Activated B cell treated with CpG ODN at 0.5 μM for 24 hours (primary cell): ENCODE results near the gene PRMT2. TPM values are rescaled to one million over a fixed set of nuclear protein-coding genes. Genes with fewer than 3 reads are reported as not detected.

Source experiments
- ATAC-seq: fragments of 200-7000 bp; cut with Tn5 transposase; one replicate; pipeline ENCODE4 v1.10.0; 2021; ENCODE audit warnings: low read depth, mild to moderate bottlenecking, moderate library complexity
- CTCF ChIA-PET: fragments of 350-600 bp; sonication (Branson Sonifier 250); formaldehyde crosslinking; loops from one replicate; lab custom pipeline; 2021; ENCODE audit warnings: antibody characterized with exemption; lab: Charles Lee
- POLR2A ChIA-PET: fragments of 350-600 bp; sonication (Branson Sonifier 250); formaldehyde crosslinking; loops from one replicate; lab custom pipeline; 2021; ENCODE audit warnings: antibody characterized with exemption; lab: Charles Lee
- DNase-seq: peaks from one replicate; pipeline ENCODE4 v3.0.0; 2022
- H3K27ac Mint-ChIP-seq: one replicate; pipeline ENCODE4 v1.8.0; 2020; ENCODE audit warnings: mixed read lengths
- H3K27me3 Mint-ChIP-seq: one replicate; pipeline ENCODE4 v1.8.0; 2021; ENCODE audit warnings: mixed read lengths
- H3K36me3 Mint-ChIP-seq: one replicate; pipeline ENCODE4 v1.8.0; 2021; ENCODE audit warnings: low read depth, mixed read lengths
- H3K4me1 Mint-ChIP-seq: one replicate; pipeline ENCODE4 v1.8.0; 2021; ENCODE audit warnings: mixed read lengths
- H3K4me3 Mint-ChIP-seq: one replicate; pipeline ENCODE4 v1.8.0; 2020; ENCODE audit warnings: mild to moderate bottlenecking, mixed read lengths
- H3K9me3 Mint-ChIP-seq: one replicate; pipeline ENCODE4 v1.8.0; 2020; ENCODE audit warnings: mixed read lengths
- intact Hi-C: fragments of 100-400 bp; cut with micrococcal nuclease; formaldehyde crosslinking; loops from one replicate; pipeline ENCODE4 v1.15.1; 2024
- total RNA-seq: library from RNA; stranded (reverse); gene quantifications from 2 replicates; pipeline ENCODE4 v1.2.3, GENCODE V29; 2022
- TF ChIP-seq, protein P1 (sequence below): fragments of 200-600 bp; IDR thresholded peaks from one replicate; pipeline ENCODE4 v1.8.0; 2022; ENCODE audit warnings: antibody characterized with exemption, mild to moderate bottlenecking

The PRMT2 gene
- total RNA-seq, 1 donor from 2014 or later: 48.5 TPM

- peaks cover 12% of the 10 kb centered on the region for H3K4me1 Mint-ChIP-seq
- CTCF ChIA-PET: no interaction called here
- POLR2A ChIA-PET: no interaction called here
- no peak overlapping the region for H3K4me3 Mint-ChIP-seq
- H3K36me3 Mint-ChIP-seq: no peaks in the 10 kb centered on the region
- no peak overlapping the region for H3K27ac Mint-ChIP-seq
- no peaks in the 10 kb centered on the region for H3K9me3 Mint-ChIP-seq
- intact Hi-C loops: no loop called here
- ATAC-seq (no peak), DNase-seq (no peak)
- TF ChIP-seq, protein P1, sequence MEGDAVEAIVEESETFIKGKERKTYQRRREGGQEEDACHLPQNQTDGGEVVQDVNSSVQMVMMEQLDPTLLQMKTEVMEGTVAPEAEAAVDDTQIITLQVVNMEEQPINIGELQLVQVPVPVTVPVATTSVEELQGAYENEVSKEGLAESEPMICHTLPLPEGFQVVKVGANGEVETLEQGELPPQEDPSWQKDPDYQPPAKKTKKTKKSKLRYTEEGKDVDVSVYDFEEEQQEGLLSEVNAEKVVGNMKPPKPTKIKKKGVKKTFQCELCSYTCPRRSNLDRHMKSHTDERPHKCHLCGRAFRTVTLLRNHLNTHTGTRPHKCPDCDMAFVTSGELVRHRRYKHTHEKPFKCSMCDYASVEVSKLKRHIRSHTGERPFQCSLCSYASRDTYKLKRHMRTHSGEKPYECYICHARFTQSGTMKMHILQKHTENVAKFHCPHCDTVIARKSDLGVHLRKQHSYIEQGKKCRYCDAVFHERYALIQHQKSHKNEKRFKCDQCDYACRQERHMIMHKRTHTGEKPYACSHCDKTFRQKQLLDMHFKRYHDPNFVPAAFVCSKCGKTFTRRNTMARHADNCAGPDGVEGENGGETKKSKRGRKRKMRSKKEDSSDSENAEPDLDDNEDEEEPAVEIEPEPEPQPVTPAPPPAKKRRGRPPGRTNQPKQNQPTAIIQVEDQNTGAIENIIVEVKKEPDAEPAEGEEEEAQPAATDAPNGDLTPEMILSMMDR: no peak
- H3K27me3 Mint-ChIP-seq: peaks cover 15% of the 10 kb centered on the region
Measured at GRCh38 chr21:46618738-46619379, 16.6 kb upstream of the PRMT2 start.

GRCh38 chr21:46619846-46620245 is 15.6 kb upstream of the PRMT2 start:
- POLR2A ChIA-PET: no interaction called here
- intact Hi-C loops: no loop called here
- H3K9me3 Mint-ChIP-seq: no peaks in the 10 kb centered on the region
- TF ChIP-seq, protein P1: no peak
- H3K4me3 Mint-ChIP-seq: no peak overlapping the region
- ATAC-seq (no peak), DNase-seq (no peak)
- H3K27me3 Mint-ChIP-seq: peaks cover 12% of the 10 kb centered on the region
- peaks cover 12% of the 10 kb centered on the region for H3K4me1 Mint-ChIP-seq
- H3K27ac Mint-ChIP-seq: no peak overlapping the region
- CTCF ChIA-PET: no interaction called here
- H3K36me3 Mint-ChIP-seq: no peaks in the 10 kb centered on the region

GRCh38 chr21:46620846-46621245 is 14.6 kb upstream of the PRMT2 start:
- Mint-ChIP-seq H3K9me3 (peaks cover 5% of the 10 kb centered on the region), H3K4me1 (peaks cover 12% of the 10 kb centered on the region), H3K36me3 (no peaks in the 10 kb centered on the region), H3K4me3 (no peak overlapping the region), H3K27me3 (peaks cover 12% of the 10 kb centered on the region), H3K27ac (no peak overlapping the region)
- CTCF ChIA-PET: no interaction called here
- no peak for ATAC-seq
- DNase-seq: no peak
- intact Hi-C loops: no loop called here
- TF ChIP-seq, protein P1: no peak
- POLR2A ChIA-PET: interaction anchor here (1.0 kb wide), 1 partner anchor 163 kb away, joined by 3 read pairs; no protein-coding TSS in a partner anchor

GRCh38 chr21:46621457-46622182 is 13.9 kb upstream of the PRMT2 start:
- no peak for DNase-seq
- Mint-ChIP-seq H3K27me3 (peaks cover 8% of the 10 kb centered on the region), H3K36me3 (no peaks in the 10 kb centered on the region), H3K4me1 (peaks cover 12% of the 10 kb centered on the region), H3K4me3 (no peak overlapping the region), H3K27ac (no peak overlapping the region), H3K9me3 (peaks cover 10% of the 10 kb centered on the region)
- POLR2A ChIA-PET: interaction anchor here (1.0 kb wide), 1 partner anchor 164 kb away, joined by 3 read pairs; no protein-coding TSS in a partner anchor
- TF ChIP-seq, protein P1: no peak
- intact Hi-C loops: no loop called here
- CTCF ChIA-PET: no interaction called here
- no peak for ATAC-seq

- ChIA-PET CTCF (no interaction called here), POLR2A (no interaction called here)
- Mint-ChIP-seq H3K27me3 (peaks cover 3% of the 10 kb centered on the region), H3K36me3 (no peaks in the 10 kb centered on the region), H3K27ac (peak overlapping the region; percentile 66), H3K9me3 (peaks cover 10% of the 10 kb centered on the region), H3K4me1 (peaks cover 12% of the 10 kb centered on the region), H3K4me3 (no peak overlapping the region)
- TF ChIP-seq, protein P1: no peak
- no peak for DNase-seq
- peak; percentile 21 for ATAC-seq
- intact Hi-C loops: no loop called here
Measured at GRCh38 chr21:46622226-46622625, 13.2 kb upstream of the PRMT2 start.
